Natural killer cell treated with Interleukin-12 subunit alpha and Interleukin-12 subunit beta and Interleukin-15 and Interleukin-18, amount 100 ng/mL, for 72 hours (primary cell): ENCODE measurements around the gene THRB. TPM values are rescaled to one million over a fixed set of nuclear protein-coding genes. Genes with fewer than 3 reads are reported as not detected.
"Not testable (repeated sequence)": the region's sequence is repeated elsewhere in the genome, so short reads cannot be mapped to it uniquely, and the experiment has no call there.

Source experiments
- ATAC-seq, 2 donors: fragments of 150-1000 bp; cut with Tn5 transposase in 1 of 2; sonication (Bioruptor Pico), chemical (Tn5 transposase) in 1 of 2; 2 replicates each; pipeline ENCODE4 v1.10.0; 2021
- DNase-seq: peaks from one replicate; pipeline ENCODE4 v3.0.0; 2022; ENCODE audit warnings: low spot score
- H3K27ac Mint-ChIP-seq, 2 donors: 1 replicate in 1 of 2; 2 replicates in 1 of 2; pipeline ENCODE4 v1.8.0; 2022; ENCODE audit warnings: mixed read lengths in 2 of 2, mild to moderate bottlenecking in 1 of 2, moderate library complexity in 1 of 2
- H3K27me3 Mint-ChIP-seq, 2 donors: 1 replicate in 1 of 2; 2 replicates in 1 of 2; pipeline ENCODE4 v1.8.0; 2022; ENCODE audit warnings: mixed read lengths in 2 of 2
- H3K36me3 Mint-ChIP-seq: one replicate; pipeline ENCODE4 v1.8.0; 2022; ENCODE audit warnings: mixed read lengths
- H3K4me1 Mint-ChIP-seq, 2 donors: 1 replicate in 1 of 2; 2 replicates in 1 of 2; pipeline ENCODE4 v1.8.0; 2022; ENCODE audit warnings: low read depth in 2 of 2, mixed read lengths in 2 of 2, mild to moderate bottlenecking in 1 of 2
- H3K4me3 Mint-ChIP-seq: one replicate; pipeline ENCODE4 v1.8.0; 2022; ENCODE audit warnings: mixed read lengths
- H3K9me3 Mint-ChIP-seq: 2 replicates; pipeline ENCODE4 v1.8.0; 2022; ENCODE audit warnings: mixed read lengths
- total RNA-seq, 2 donors: library from RNA; stranded (reverse); gene quantifications; one replicate each; pipeline ENCODE4 v1.2.3, GENCODE V29; 2022

The THRB gene
- total RNA-seq, 2 donors from 2014 or later = 0.22 TPM; not detected in 1

DNA sequence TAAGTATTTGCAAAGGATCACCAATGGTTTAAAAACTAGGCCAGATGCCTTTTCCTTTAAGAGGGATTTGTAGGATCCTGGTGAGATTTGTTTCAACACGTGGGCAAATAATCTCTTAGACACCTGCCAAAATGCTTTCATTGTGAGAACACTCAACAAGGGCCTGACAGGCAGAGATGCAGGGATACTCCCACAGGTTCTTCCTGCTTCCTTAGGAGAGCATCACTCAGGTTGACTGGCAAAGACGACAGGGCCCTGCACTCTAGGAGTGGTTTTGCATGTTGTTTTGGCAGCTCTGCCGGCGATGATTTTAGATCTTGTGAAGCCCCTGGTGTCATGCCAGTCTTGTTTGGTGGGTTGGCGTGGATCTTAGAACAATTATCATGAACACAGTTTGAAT is 365.1 kb downstream of the THRB start:
- Mint-ChIP-seq H3K27ac (no peak overlapping the region), H3K9me3 (peaks cover 2% of the 10 kb centered on the region), H3K36me3 (no peaks in the 10 kb centered on the region), H3K4me1 (no peaks in the 10 kb centered on the region), H3K27me3 (peaks cover 0 to 2% of the 10 kb centered on the region in 2 donors), H3K4me3 (no peak overlapping the region)
- DNase-seq (no peak), ATAC-seq (no peak)

DNA sequence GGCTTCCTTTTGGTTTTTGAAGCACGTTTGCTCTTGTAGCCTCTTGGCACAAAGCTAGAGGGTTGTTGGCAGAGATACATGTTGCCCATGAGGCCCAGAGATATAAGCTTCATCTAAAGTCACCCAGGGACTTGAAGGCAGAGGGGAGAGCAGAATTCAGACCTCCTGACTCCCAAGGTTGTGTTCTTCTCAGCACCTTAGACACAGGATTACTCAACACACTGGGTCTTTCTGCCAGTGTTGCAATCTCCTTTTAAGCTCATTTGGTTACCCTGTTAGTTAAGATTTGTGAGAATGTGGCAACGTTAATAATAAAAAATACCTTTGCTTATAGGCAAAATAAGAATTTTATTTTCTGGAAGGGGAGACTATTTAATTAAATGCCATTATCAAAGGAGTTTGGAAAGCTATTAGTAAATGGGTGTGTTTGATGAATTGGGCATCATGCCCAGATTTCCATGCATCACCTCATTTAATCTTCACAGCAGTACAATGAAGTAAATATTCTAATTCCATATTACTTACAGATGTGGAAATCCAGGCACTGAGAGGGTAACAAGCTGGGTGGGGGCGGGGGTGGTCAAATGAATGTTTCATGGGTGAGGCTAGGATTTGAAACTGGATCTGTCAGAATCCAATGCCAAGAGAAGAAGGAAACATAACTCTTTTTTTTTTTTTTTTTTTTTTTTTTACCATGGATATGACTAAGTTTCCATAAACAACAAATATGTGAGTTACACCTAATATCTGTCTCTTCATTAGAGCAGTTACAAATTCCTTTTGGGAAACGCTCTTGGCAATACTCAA is 366.2 kb downstream of the THRB start:
- H3K36me3 Mint-ChIP-seq = no peaks in the 10 kb centered on the region
- no peaks in the 10 kb centered on the region for H3K4me1 Mint-ChIP-seq
- H3K9me3 Mint-ChIP-seq = peaks cover under 1% of the 10 kb centered on the region
- peaks cover 0 to under 1% of the 10 kb centered on the region in 2 donors for H3K27me3 Mint-ChIP-seq
- ATAC-seq = no peak
- no peak overlapping the region for H3K27ac Mint-ChIP-seq
- no peak for DNase-seq
- H3K4me3 Mint-ChIP-seq = no peak overlapping the region

DNA sequence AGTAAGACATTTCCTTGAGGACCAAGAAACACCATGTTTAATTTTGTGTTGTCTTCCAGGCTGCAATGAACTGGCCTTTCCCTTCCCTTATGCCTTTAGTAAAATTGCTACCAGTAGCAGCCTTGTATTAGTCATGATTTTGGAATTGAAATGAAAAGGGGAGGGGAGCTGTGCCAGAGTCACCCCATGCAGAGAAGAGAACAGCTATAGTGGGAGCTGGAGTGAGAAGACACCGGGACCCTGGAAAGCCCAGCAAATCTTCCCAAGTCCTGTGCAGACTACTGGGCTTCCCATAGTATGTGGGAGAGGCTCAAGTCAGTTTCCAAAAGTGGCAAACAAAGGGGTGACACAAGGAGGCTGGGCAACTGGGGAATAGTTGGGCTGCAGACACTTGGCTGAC is 371.1 kb downstream of the THRB start:
- no peaks in the 10 kb centered on the region for H3K4me1 Mint-ChIP-seq
- DNase-seq = no peak
- peaks cover 5% of the 10 kb centered on the region for H3K9me3 Mint-ChIP-seq
- H3K4me3 Mint-ChIP-seq = no peak overlapping the region
- H3K27me3 Mint-ChIP-seq = no peaks in the 10 kb centered on the region
- H3K27ac Mint-ChIP-seq = no peak overlapping the region
- no peak for ATAC-seq
- no peaks in the 10 kb centered on the region for H3K36me3 Mint-ChIP-seq

DNA sequence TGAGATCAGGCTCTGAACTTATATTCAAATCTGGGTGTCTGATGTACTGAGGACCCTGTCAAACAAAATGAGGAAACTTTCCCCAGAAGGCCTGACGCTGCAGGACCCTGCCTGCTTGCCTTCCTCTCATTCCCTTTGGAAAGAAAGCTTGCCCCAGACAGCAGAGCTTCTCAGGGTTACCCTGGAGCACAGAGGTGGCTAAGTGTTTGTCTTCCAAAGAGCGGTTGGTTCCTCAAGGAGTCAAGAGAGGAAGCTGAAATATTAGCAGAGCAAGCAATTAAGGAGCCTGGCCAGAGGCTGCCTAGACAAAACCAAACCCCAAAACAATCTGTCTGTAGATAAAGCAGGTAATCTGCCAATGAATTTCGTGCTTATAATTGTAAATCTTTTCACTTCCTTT is 374.2 kb downstream of the THRB start:
- Mint-ChIP-seq H3K9me3 (peaks cover 5% of the 10 kb centered on the region), H3K27ac (no peak overlapping the region), H3K4me1 (no peaks in the 10 kb centered on the region), H3K36me3 (no peaks in the 10 kb centered on the region), H3K27me3 (no peaks in the 10 kb centered on the region), H3K4me3 (no peak overlapping the region)
- ATAC-seq (no peak), DNase-seq (no peak)

DNA sequence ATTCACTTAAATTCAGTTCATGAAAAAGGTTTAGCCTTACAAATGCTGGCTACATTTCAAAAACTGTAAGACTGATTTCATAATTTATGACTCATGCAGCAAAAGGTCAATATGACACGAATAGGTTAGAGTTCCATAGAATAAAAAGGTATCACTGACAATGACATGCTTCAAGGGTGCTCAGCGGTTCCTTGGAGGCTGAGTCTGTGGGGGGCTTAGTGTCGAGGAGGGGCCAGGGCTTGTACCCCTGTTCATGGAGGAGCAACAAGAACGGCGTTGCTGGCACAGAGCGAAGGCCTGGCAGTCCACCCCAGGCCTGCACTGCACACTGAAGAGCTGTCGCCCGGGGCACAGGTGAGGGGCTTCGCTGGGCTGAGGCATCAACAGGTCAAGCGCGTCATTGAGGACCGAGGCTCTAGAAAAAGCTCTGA is 375.3 kb downstream of the THRB start:
- ATAC-seq = peak in 1 of 2 donors; percentile 13
- Mint-ChIP-seq H3K27ac (no peak overlapping the region), H3K27me3 (no peaks in the 10 kb centered on the region)

DNA sequence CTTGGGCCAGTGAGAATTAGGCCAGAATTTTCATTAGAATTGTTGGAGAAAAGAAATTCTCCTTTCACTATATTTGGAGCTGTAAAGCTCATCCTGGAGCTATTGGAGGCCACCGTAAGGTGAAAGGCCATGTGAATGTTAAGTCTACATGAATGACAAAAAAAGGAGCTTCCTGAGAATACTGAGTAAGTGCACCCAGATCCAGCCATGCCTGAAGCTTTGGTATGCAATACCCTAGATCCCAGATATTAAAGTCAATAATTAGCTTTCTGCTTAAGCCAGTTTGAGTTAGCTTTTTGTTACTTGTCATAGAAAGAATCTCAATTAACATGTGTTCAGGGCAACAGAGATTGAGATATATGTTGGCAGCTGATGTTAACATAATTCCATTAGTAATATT is 377.1 kb downstream of the THRB start:
- Mint-ChIP-seq H3K4me1 (no peaks in the 10 kb centered on the region), H3K4me3 (no peak overlapping the region), H3K27ac (no peak overlapping the region), H3K9me3 (no peaks in the 10 kb centered on the region), H3K36me3 (no peaks in the 10 kb centered on the region), H3K27me3 (peaks cover 0 to 3% of the 10 kb centered on the region in 2 donors)
- DNase-seq = no peak
- no peak for ATAC-seq

More for the DNA sequence above, 375.3 kb downstream of the THRB start:
- Mint-ChIP-seq H3K36me3 (no peaks in the 10 kb centered on the region), H3K9me3 (peaks cover 5% of the 10 kb centered on the region), H3K4me1 (no peaks in the 10 kb centered on the region), H3K4me3 (no peak overlapping the region)
- no peak for DNase-seq

DNA sequence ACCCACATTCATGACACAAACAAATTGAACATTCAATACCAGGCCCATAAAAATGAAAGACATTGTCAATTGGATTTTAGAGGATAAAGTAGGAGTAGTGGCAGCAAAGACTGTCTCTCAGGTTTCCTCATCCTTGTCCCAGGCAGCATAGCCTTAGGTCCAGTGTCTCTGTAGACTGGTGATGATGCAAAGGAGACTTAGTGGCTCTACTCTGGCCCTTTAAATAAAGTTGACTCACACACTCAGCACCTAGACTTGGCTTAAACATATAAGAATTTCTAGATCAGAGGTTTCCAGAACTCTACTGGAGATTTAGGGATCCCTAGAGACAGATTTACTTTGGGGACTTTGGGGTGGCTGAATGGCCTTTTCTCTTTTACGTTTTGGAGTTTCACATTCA is 382.9 kb downstream of the THRB start:
- Mint-ChIP-seq H3K27ac (no peak overlapping the region), H3K4me3 (no peak overlapping the region), H3K36me3 (no peaks in the 10 kb centered on the region), H3K27me3 (peaks cover 3 to 7% of the 10 kb centered on the region in 2 donors), H3K4me1 (no peaks in the 10 kb centered on the region), H3K9me3 (no peaks in the 10 kb centered on the region)
- no peak for ATAC-seq
- no peak for DNase-seq

DNA sequence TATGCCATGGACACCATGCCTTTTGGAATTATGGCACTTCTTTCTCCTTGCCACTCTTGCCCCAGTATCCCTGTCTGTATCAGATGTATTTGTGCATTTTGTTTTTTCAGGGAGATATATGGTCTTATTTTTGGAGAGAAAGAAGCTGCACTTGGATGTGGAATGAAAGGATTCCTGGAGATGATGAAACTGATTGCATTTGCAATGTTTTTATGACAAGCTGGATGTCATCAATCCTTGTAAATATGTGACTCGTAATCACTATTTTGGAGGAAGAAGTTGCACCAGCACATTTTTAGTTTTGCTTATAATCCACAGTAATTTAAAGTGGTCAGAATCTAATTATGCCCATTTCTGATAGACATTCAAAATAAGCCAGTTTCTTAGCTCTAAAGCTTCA is 384.6 kb downstream of the THRB start:
- no peaks in the 10 kb centered on the region for H3K9me3 Mint-ChIP-seq
- ATAC-seq (no peak), DNase-seq (no peak)
- H3K27ac Mint-ChIP-seq = no peak overlapping the region
- no peak overlapping the region for H3K4me3 Mint-ChIP-seq
- H3K27me3 Mint-ChIP-seq = peaks cover 3 to 7% of the 10 kb centered on the region in 2 donors
- no peaks in the 10 kb centered on the region for H3K36me3 Mint-ChIP-seq
- no peaks in the 10 kb centered on the region for H3K4me1 Mint-ChIP-seq

DNA sequence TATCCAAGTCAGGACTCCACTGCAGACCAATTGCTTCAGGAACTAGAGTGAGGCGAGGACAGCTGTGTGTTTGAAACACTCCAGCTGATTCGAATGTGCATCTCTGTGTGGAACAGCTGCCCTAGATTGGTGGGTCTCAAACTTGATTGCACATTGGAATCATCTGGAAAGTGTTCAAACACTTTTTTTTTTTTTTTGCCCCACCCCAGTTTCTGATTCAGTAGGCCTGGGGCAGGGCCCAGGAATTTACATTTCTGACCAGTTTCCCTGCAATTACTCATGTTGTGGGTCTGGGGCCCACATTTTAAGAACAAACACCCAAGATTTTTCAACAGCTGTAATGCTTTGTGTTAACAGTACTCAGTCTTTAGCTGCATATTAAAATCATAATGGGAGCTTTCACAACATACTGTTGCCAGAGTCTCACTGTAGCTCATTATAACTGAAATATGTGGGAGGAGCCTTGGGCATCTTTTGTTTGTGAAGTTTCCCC is 392.9 kb downstream of the THRB start:
- H3K4me1 Mint-ChIP-seq = peaks cover 0 to 5% of the 10 kb centered on the region in 2 donors
- peak overlapping the region; percentile 22 to 73 for H3K27ac Mint-ChIP-seq
- H3K4me3 Mint-ChIP-seq = peak overlapping the region; percentile 42
- H3K27me3 Mint-ChIP-seq = peaks cover 0 to 4% of the 10 kb centered on the region in 2 donors
- no peaks in the 10 kb centered on the region for H3K36me3 Mint-ChIP-seq
- no peak for DNase-seq
- ATAC-seq = peak; percentile 71
- H3K9me3 Mint-ChIP-seq = no peaks in the 10 kb centered on the region

DNA sequence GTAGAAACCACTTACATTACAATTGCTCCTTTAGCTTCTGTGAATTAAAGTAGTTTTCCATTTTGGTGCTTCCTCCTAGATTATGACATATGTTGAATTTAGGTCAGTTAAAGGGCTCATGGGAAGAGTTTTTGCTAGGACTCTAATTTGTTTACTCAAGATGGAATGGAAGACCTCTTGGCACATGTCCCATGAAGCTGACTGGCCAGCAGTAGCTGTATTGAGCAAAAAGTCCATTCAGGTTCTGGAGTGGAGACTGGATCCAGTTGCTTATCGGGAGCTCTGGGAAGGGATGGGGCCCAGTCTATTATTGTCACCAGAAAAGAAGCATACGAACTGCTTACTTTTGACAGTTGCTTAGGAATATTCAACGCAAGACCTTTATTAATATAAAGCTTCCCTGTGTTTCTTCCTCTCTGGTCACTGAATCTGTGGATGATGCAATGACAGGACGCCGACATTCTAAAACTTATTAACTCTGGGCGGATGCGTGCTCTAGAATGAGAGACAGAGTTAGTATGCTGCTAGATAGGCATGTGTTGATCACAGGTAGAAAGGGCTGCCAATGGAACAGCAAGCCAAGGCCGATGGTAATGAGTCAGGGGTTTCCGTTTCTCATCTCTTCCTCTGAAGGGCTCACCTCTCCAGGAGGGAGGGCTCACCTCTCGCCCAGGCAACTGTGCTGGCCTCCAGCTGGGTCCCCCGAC is 393.8 kb downstream of the THRB start:
- Mint-ChIP-seq H3K9me3 (no peaks in the 10 kb centered on the region), H3K4me3 (peak overlapping the region; percentile 42), H3K4me1 (peaks cover 0 to 5% of the 10 kb centered on the region in 2 donors), H3K27me3 (peaks cover 0 to 4% of the 10 kb centered on the region in 2 donors), H3K36me3 (no peaks in the 10 kb centered on the region), H3K27ac (peak overlapping the region; percentile 22 to 73)
- DNase-seq = no peak
- ATAC-seq = peak in 1 of 2 donors; percentile 17

DNA sequence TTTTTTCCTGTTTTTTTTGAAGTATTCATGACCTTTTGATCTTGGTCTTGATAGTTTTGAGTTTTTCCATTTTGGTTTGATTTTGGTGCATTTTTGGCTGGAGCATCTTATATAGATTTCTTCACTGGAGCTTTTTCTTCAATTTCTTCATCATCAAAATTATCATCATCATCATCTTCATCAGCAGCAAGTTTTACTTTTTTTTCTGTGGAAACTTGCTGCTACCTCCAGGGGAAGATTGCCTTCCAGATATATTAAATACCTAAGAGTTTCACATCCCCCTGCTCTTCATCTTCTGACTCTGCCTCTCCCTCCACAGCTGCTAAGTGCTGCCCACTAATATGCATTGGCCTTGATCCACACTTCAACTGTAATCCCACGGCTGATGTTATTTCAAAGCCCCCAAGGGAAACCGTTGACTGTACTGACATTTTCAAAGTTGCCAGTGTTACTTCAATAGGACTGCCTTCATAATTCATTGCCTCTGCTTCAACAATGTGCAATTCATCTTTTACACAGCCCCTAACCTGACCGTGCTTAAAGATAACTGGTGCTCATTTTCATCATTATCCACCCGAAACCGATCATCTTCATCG is 397.9 kb downstream of the THRB start:
- Mint-ChIP-seq H3K27ac (no peak overlapping the region), H3K4me1 (no peaks in the 10 kb centered on the region), H3K36me3 (no peaks in the 10 kb centered on the region), H3K9me3 (no peaks in the 10 kb centered on the region), H3K4me3 (no peak overlapping the region), H3K27me3 (peaks cover 0 to 4% of the 10 kb centered on the region in 2 donors)
- DNase-seq (no peak), ATAC-seq (no peak)

DNA sequence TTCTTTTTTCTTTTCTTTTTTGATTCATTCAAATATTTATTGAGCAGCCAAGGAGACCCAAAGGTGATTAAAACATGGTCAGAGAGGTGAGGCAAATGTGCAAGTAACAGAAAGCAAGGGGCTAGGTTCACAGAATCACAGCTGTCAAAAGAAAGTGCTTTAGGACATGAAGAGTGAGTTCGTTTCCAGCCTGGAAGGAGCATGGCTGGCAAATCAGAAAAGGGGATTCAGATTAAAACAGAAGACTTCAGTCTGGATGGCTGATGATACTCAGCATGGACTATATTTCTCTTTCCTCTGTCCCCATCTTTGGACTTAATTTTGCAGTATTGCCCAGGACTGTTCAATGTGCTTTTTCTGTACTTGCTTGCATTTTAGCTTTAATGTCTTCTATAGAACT is 398.4 kb downstream of the THRB start:
- DNase-seq (no peak), ATAC-seq (no peak)
- Mint-ChIP-seq H3K4me1 (no peaks in the 10 kb centered on the region), H3K36me3 (no peaks in the 10 kb centered on the region), H3K27me3 (peaks cover 0 to 4% of the 10 kb centered on the region in 2 donors), H3K27ac (no peak overlapping the region), H3K4me3 (no peak overlapping the region), H3K9me3 (no peaks in the 10 kb centered on the region)

DNA sequence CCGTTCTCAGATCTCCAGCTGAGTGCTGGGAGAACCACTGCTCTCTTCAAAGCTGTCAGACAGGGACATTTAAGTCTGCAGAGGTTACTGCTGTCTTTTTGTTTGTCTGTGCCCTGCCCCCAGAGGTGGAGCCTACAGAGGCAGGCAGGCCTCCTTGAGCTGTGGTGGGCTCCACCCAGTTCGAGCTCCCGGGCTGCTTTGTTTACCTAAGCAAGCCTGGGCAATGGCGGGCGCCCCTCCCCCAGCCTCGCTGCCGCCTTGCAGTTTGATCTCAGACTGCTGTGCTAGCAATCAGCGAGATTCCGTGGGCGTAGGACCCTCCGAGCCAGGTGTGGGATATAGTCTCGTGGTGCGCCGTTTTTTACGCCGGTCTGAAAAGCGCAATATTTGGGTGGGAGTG is 399.8 kb downstream of the THRB start:
- not testable (repeated sequence) for H3K27me3 Mint-ChIP-seq, H3K9me3 Mint-ChIP-seq, DNase-seq, H3K4me3 Mint-ChIP-seq, H3K36me3 Mint-ChIP-seq, ATAC-seq, H3K27ac Mint-ChIP-seq, H3K4me1 Mint-ChIP-seq

DNA sequence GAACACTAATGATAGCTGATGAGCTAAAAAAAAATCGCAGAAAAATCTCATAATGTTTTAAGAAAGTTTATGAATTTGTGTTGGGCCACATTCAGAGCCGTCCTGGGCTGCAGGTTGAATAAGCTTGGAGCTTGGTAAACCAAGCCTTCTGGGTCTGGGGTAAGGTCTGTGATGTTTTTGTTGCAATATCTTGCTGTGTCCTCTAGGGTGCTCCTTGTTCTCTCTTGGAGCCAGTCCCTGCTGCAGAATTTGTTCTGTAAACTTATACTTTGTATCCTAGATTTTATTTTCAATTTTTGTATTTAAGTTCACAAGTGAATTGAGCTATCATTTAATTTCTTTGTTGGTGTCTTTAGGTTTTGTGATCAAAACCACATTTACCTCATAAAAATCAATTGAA is 405.9 kb downstream of the THRB start:
- H3K27me3 Mint-ChIP-seq = no peaks in the 10 kb centered on the region
- no peak for ATAC-seq
- H3K9me3 Mint-ChIP-seq = no peaks in the 10 kb centered on the region
- H3K4me1 Mint-ChIP-seq = no peaks in the 10 kb centered on the region
- no peak overlapping the region for H3K27ac Mint-ChIP-seq
- no peak overlapping the region for H3K4me3 Mint-ChIP-seq
- no peaks in the 10 kb centered on the region for H3K36me3 Mint-ChIP-seq
- DNase-seq = no peak
